ENCODE results near the gene GRIK3.

GRIK3 gene

GRCh38 chr1:37036667-37037053 is 2.3 kb upstream of the GRIK3 start:
- Histone ChIP-seq H3K27ac (ENCODE audit: extremely low read depth, low read depth, low read length) (no peak overlapping the region), H3K4me3 (ENCODE audit: low read depth, low read length) (no peak overlapping the region), H3K4me1 (ENCODE audit: control insufficient read depth, insufficient read depth, low read length) (no peaks in the 10 kb centered on the region), H3K36me3 (ENCODE audit: control insufficient read depth in 2 of 2, insufficient read depth in 1 of 2, low read length in 2 of 2) (no peaks in the 10 kb centered on the region), H3K9me3 (ENCODE audit: control insufficient read depth, insufficient read depth, low read depth, low read length) (no peaks in the 10 kb centered on the region)
- POLR2A ChIA-PET = no interaction called here
- TF ChIP-seq ZNF830 (tag by site-specific recombination; IDR thresholded peaks at IDR 0.05; ENCODE audit: low read depth) = no peak
- no peak for TF ChIP-seq PRDM10 (tag by site-specific recombination; IDR thresholded peaks at IDR 0.05)
- TF ChIP-seq ZNF362 (tag by site-specific recombination; IDR thresholded peaks at IDR 0.05) = no peak
- CTCF ChIA-PET = no interaction called here

GRCh38 chr1:37035796-37036666 is 1.7 kb upstream of the GRIK3 start:
- POLR2A ChIA-PET = no interaction called here
- Histone ChIP-seq H3K4me1 (ENCODE audit: control insufficient read depth, insufficient read depth, low read length) (no peaks in the 10 kb centered on the region), H3K36me3 (ENCODE audit: control insufficient read depth in 2 of 2, insufficient read depth in 1 of 2, low read length in 2 of 2) (no peaks in the 10 kb centered on the region), H3K27ac (ENCODE audit: extremely low read depth, low read depth, low read length) (no peak overlapping the region), H3K4me3 (ENCODE audit: low read depth, low read length) (no peak overlapping the region), H3K9me3 (ENCODE audit: control insufficient read depth, insufficient read depth, low read depth, low read length) (no peaks in the 10 kb centered on the region)
- CTCF ChIA-PET = no interaction called here
- no peak for TF ChIP-seq MEIS1 (CRISPR knock-in tag; IDR thresholded peaks at IDR 0.05; ENCODE audit: borderline replicate concordance)
- TF ChIP-seq ZBTB49 (tag by site-specific recombination; IDR thresholded peaks at IDR 0.05; ENCODE audit: low read depth) = no peak
- TF ChIP-seq ZSCAN16 (tag by site-specific recombination; IDR thresholded peaks at IDR 0.05) = no peak
- no peak for TF ChIP-seq ZSCAN18 (tag by site-specific recombination; IDR thresholded peaks at IDR 0.05)
- TF ChIP-seq YY1 (tag by site-specific recombination; IDR thresholded peaks at IDR 0.05) = no peak
- TF ChIP-seq ZIC2 (tag by site-specific recombination; IDR thresholded peaks at IDR 0.05) = 0 out of 2 replicates have a peak, but pooled peaks have one; percentile 11
- no peak for TF ChIP-seq ZNF202 (tag by site-specific recombination; IDR thresholded peaks at IDR 0.05; ENCODE audit: borderline replicate concordance)
- no peak for TF ChIP-seq ZNF114 (tag by site-specific recombination; IDR thresholded peaks at IDR 0.05)
- no peak for TF ChIP-seq HOXD13 (CRISPR knock-in tag; IDR thresholded peaks at IDR 0.05; ENCODE audit: borderline replicate concordance)
- TF ChIP-seq ZNF26 (tag by site-specific recombination; IDR thresholded peaks at IDR 0.05) = no peak
- TF ChIP-seq ZNF707 (tag by site-specific recombination; IDR thresholded peaks at IDR 0.05) = no peak
- no peak for TF ChIP-seq ZNF664 (tag by site-specific recombination; IDR thresholded peaks at IDR 0.05)
- TF ChIP-seq SCRT2 (tag by site-specific recombination; IDR thresholded peaks at IDR 0.05) = peak; percentile 38; the same call in 1 of the 2 replicates
